ENCODE measurements around the gene LRRC18.

DNA sequence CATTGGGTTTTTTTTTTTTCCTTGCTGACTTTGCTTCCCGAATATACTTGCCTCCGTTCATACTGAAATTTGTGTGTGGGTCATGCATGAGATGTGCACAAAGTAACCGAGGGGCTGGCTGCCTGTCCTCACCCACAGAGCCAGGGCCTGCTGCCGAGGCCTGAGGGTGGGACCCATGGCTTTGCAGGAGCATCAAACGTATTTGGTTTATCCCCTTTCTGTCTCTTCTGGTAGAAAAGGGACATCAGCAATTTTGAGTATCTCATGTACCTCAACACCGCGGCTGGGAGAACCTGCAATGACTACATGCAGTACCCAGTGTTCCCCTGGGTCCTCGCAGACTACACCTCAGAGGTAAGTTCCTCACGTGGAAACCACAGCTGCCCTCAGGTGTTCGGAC is 3.5 kb upstream of the LRRC18 start:
- TF ChIP-seq POLR2A (IDR thresholded peaks at IDR 0.05), result no peak
- TF ChIP-seq, protein P1, sequence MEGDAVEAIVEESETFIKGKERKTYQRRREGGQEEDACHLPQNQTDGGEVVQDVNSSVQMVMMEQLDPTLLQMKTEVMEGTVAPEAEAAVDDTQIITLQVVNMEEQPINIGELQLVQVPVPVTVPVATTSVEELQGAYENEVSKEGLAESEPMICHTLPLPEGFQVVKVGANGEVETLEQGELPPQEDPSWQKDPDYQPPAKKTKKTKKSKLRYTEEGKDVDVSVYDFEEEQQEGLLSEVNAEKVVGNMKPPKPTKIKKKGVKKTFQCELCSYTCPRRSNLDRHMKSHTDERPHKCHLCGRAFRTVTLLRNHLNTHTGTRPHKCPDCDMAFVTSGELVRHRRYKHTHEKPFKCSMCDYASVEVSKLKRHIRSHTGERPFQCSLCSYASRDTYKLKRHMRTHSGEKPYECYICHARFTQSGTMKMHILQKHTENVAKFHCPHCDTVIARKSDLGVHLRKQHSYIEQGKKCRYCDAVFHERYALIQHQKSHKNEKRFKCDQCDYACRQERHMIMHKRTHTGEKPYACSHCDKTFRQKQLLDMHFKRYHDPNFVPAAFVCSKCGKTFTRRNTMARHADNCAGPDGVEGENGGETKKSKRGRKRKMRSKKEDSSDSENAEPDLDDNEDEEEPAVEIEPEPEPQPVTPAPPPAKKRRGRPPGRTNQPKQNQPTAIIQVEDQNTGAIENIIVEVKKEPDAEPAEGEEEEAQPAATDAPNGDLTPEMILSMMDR (IDR thresholded peaks at IDR 0.05), result no peak

All from adrenal gland (tissue), 5 donors.